Hepatocyte (in vitro differentiated cells): ENCODE data around the gene VGLL4.

Experiments
- EZH2 ChIP-seq: fragments of 200-600 bp; sonication (generic); IDR thresholded peaks from 2 replicates; pipeline ENCODE4 v1.6.1; 2016; ENCODE audit warnings: antibody characterized with exemption, mild to moderate bottlenecking, borderline replicate concordance
- EZH2phosphoT487 ChIP-seq: fragments of 200-600 bp; sonication (generic); IDR thresholded peaks from one replicate; pipeline ENCODE4 v1.6.1; 2018; ENCODE audit warnings: antibody characterized with exemption, mild to moderate bottlenecking, low read depth, moderate library complexity; ENCODE audit not compliant: unreplicated experiment, severe bottlenecking
- TF ChIP-seq, protein P1 (sequence below): fragments of 200-600 bp; sonication (generic); IDR thresholded peaks from 2 replicates; pipeline ENCODE4 v1.5.1; 2016; ENCODE audit warnings: antibody characterized with exemption, mild to moderate bottlenecking; ENCODE audit not compliant: poor library complexity

DNA sequence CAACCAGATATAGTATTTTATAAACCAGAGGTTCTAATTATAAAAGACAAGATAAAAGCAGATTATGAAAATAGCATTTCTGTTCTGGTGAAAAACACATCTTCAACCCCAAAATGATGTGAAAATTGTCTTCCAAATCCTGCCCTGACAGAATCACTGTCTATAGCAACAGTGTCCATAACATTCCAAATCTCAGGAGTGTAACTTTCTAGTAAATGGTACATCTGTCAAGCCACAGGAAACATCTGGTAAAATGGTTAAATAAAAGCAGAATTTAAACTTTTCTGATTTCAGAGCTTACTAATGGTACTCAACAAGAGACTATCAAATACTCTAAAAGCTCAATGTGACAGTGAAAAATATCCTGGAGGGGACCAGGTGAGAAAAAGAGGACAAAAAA, 60.5 kb downstream of the VGLL4 start:
- TF ChIP-seq, protein P1, sequence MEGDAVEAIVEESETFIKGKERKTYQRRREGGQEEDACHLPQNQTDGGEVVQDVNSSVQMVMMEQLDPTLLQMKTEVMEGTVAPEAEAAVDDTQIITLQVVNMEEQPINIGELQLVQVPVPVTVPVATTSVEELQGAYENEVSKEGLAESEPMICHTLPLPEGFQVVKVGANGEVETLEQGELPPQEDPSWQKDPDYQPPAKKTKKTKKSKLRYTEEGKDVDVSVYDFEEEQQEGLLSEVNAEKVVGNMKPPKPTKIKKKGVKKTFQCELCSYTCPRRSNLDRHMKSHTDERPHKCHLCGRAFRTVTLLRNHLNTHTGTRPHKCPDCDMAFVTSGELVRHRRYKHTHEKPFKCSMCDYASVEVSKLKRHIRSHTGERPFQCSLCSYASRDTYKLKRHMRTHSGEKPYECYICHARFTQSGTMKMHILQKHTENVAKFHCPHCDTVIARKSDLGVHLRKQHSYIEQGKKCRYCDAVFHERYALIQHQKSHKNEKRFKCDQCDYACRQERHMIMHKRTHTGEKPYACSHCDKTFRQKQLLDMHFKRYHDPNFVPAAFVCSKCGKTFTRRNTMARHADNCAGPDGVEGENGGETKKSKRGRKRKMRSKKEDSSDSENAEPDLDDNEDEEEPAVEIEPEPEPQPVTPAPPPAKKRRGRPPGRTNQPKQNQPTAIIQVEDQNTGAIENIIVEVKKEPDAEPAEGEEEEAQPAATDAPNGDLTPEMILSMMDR: no peak
- TF ChIP-seq EZH2: no peak
- TF ChIP-seq EZH2phosphoT487: no peak
